Hematopoietic multipotent progenitor cell treated with erythropoietin and hydrocortisone succinate and interleukin-3 and kit ligand, for 17 days (in vitro differentiated cells): ENCODE results near the gene ERV3-1.
"Not testable (repeated sequence)": the region's sequence is repeated elsewhere in the genome, so short reads cannot be mapped to it uniquely, and the experiment has no call there.

Source experiments
- DNase-seq: peaks from one replicate; pipeline ENCODE4 v3.0.0-alpha.2; 2015; ENCODE audit warnings: low spot score

The ERV3-1 gene

DNA sequence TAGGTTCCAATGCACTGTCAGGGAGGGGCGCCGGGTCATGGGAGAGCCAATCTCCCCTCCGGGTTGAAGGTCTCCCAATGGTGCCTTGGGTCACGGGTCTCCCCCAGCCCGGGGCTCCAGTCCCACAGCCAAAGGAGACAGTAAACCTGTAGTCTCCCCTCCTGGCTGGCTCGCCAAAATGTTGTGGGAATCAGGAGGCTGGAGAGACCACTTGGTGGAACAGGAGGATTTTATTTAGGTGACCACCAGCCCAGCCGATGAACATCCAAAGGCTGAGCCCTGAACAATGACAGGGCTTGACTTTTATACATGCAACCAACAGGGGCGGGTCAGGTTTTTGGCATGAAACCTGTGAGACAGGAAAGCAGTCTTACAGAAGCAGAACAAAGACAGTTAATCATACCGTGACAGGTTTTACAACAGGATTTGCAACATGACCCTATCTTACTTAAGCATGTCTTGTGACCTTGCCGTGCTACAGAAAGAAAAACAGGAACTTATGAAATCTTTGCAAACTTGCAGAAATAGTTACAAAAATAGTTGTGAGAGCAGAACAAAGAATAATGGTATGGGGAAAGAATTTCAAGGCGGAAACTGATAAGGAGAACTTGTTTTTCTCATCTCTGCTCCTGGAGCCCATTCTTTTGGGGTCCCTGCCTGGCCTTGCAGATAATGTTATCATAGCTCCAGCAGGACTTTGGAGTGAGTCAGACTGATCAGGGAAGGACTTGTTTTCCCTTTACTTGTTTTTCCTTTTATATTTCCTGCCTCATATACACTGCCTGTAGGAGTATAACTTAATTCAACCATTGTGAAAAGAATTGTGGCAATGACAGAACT is 7.1 kb downstream of the ERV3-1 start:
- DNase-seq = no peak

DNA sequence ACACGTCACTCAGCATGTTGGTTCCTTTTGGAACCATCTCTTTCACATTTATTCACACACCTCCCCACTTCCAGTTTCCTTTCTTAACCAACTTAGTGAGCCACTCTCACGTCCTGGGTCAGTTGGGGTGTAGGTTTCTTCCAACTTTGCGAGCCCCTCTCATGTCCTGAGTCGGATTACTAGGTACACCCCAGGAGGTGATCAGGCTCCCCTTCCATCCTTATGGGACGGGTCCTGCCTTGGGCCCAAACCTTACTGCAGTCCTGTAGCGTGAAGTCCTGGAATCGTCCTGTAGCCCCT is 7.7 kb downstream of the ERV3-1 start:
- no peak for DNase-seq

- DNase-seq = no peak
These were observed 8.5 kb downstream of the ERV3-1 start for GRCh38 chr7:64997927-64998391.

GRCh38 chr7:64997164-64997908 is 9.2 kb downstream of the ERV3-1 start:
- DNase-seq = no peak

- DNase-seq = no peak
These were observed 10.2 kb downstream of the ERV3-1 start for GRCh38 chr7:64996305-64996704.

DNA sequence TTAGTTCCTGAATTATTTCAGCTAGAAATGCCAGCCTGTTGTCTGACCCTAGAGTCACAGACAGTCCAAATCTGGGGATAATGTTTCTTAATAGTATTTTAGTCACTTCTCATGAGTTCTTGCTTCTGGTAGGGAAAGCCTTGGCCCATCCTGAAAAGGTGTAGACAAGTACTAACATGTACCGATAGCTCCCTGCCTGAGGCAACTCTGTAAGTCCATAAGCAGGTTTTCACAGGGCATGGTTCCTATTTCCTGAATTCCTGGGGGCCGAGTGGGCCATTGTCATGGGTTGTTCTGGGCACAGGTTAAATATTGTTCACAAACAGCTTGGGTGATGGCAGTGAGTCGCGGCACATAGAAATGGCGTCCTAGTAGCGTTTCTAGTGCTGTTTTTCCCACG is 12.6 kb downstream of the ERV3-1 start:
- no peak for DNase-seq

GRCh38 chr7:64992971-64993370 is 13.5 kb downstream of the ERV3-1 start:
- no peak for DNase-seq

DNA sequence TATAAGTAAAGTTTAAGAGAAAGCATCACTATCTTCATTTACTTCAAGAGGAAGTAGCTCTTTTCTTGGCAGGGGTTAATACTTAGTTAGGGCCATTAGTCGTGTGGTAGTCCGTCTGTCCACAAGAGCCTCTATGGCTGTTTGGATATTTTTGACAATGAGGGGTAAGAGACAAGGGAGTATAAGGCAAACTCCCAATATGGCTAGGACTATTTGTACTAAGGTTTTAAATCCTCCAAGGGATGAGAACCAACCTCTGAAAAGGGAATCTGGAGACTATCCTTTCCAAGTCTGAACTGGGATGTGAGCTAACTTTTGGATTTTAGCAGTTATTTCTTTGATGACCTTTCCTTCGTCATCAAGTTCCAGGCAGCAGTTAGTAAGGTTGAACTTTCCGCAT is 15.6 kb downstream of the ERV3-1 start, which contains the start of gene ZNF117:
Gene ZNF117 (minus strand): TSS at position 101 of the 400 bp plus-strand sequence.
- no peak for DNase-seq

DNA sequence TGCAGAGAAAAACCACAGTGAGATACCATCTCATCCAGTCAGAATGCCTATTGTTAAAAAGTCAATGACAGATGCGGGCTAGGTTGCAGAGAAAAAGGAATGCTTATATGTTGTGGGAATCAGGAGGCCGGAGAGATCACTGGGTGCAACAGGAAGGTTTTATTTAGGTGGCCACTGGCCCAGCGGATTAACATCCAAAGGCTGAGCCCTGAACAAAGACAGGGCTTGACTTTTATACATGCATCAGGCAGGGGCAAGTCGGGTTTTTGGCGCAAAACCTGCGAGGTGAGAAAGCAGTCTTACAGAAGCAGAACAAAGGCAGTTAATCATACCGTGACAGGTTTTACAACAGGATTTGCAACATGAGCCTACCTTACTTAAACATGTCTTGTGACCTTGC is 16.3 kb downstream of the ERV3-1 start:
- no peak for DNase-seq

GRCh38 chr7:64978497-64979203 is 27.8 kb downstream of the ERV3-1 start:
- DNase-seq = no peak

DNA sequence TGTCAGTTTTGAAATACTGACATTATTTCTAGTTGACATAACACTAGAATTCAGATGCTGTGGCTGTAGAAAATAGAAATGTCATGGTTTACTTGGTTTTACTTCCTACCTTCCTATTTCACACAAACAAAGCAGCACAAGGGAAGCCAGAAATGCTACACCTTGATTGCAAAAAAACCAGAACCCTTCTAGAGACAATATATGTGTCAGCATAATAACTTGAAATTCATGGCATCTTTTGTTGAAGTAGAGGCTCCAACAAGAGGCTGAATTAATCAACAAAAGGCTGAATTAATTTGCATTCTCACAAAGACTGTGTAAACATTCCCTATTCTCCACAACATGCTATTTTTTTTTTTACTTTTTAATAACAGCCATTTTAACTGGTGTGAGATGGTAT is 40.9 kb downstream of the ERV3-1 start:
- no peak for DNase-seq

- no peak for DNase-seq
These were observed 47.3 kb downstream of the ERV3-1 start for GRCh38 chr7:64959072-64959747.

DNA sequence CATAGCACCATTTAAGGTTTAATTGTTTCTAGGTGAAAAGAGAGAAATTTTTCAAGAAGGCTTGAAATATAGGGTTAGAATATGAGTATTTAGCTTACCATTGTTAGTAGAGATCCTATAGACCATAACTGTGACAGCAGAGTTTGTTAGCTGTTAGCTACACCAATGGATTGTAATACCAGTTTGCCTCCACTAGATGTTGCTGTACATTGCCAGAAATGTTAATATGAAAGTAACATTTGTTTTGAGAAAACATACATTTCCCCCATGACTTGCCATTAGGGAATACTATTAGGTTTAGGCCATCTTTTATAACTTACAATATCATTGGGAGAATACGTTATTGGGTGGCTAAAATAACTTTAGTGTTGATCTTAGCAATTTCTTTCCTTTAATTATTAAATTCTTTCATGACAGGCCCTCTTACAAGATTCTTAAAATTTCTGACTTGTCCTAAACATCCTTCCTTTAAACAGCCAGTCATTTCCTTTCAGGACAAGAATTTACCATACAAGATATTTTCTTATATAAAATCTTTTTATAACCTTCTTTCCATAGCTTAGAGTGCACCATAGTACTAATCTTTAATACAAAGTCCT is 55.1 kb downstream of the ERV3-1 start:
- DNase-seq = peak; percentile 56

DNA sequence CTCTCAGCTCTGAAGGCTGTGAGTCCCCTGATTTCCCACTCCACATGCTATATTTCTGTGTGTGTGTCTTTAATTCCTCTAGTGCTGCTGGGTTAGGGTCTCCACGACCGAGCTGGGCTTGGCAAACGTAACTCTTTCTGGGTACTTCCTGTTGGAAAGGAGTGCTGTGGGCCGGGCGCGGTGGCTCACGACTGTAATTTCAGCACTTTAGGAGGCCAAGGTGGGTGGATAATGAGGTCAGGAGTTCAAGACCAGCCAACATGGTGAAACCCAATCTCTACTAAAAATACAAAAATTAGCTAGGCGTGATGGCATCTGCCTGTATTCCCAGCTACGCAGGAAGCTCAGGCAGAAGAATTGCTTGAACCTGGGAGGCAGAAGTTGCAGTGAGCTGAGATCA is 55.8 kb downstream of the ERV3-1 start:
- DNase-seq = not testable (repeated sequence)

- not testable (repeated sequence) for DNase-seq
These were observed 57.7 kb downstream of the ERV3-1 start for GRCh38 chr7:64948774-64949173.

DNA sequence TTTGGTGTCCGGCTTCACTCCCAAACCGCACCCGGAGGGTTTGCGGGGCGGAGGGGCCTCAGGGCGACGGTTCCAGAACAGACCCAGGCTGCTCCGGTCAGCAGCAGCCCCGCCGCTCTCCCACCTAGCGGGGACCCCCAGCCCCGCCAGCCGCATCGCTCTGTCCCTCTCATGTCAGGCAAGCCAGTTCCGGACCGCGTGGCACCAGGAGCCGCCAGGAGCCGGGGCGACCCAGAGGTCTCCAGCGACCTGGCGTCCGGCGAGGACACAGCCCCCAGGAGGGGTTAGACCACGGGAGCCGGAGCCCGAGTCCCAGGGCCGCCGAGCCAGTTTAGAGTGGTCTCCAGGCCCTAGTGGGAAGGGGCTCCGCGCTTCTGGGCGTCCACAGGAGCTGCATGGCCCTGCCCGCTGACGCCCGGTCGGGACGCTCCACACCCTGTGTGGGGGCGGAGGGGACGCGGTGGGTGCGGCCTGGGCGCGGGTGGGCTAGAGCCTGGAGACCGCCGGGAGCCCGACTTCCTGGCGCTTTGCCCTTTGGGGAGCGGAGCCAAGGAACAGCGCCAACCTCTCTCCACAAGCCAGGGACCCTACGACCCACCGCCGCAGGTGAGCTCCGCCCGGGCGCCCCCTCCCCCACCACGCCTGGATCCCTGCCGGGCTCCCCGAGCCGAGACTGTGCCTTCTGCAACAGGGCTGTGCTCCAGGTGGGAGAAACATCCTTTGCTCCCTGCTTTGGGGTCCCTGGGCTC is 59.1 kb downstream of the ERV3-1 start:
- DNase-seq = peak; percentile 33

GRCh38 chr7:64946772-64947171 is 59.7 kb downstream of the ERV3-1 start:
- DNase-seq = peak; percentile 51

GRCh38 chr7:64945503-64946175 is 60.8 kb downstream of the ERV3-1 start:
- no peak for DNase-seq

GRCh38 chr7:64944667-64945502 is 61.6 kb downstream of the ERV3-1 start:
- peak; percentile 49 for DNase-seq
